Keratinocyte (primary cell): ENCODE results near the gene ZNF597. TPM values are rescaled to one million over a fixed set of nuclear protein-coding genes. Genes with fewer than 3 reads are reported as not detected.
A peak's percentile ranks its signal among the peaks of the same experiment; 100 is the strongest.

ENCODE experiments used
- DNase-seq: peaks from one replicate; pipeline ENCODE4 v3.0.0-alpha.2; 2011; ENCODE audit warnings: low read depth, missing footprints, low spot score
- FAIRE-seq: peaks from 2 replicates; lab custom pipeline; 2011; peaks lifted over from hg19 to GRCh38; lab: Jason Lieb, UNC
- H2AFZ ChIP-seq: 2 replicates; pipeline ENCODE4 v1.6.0; 2012; ENCODE audit warnings: low read length, control low read depth, inconsistent platforms; ENCODE audit not compliant: control insufficient read depth
- H3K27ac ChIP-seq: 2 replicates; pipeline ENCODE4 v1.5.1; 2011; ENCODE audit warnings: low read length; ENCODE audit not compliant: control insufficient read depth, insufficient read depth
- H3K27me3 ChIP-seq: 3 replicates; pipeline ENCODE4 v1.6.0; 2011; ENCODE audit warnings: low read length; ENCODE audit not compliant: control insufficient read depth, insufficient read depth; ENCODE audit errors: extremely low read depth
- H3K36me3 ChIP-seq, 2 experiments: 2 replicates in 1 of 2; 3 replicates in 1 of 2; pipeline ENCODE4 v1.5.1; 2011; ENCODE audit warnings: low read length in 2 of 2, mild to moderate bottlenecking in 1 of 2; ENCODE audit not compliant: control insufficient read depth in 2 of 2, insufficient read depth in 2 of 2; ENCODE audit errors: extremely low read depth in 1 of 2
- H3K4me1 ChIP-seq: 3 replicates; pipeline ENCODE4 v1.5.1; 2011; ENCODE audit warnings: low read length; ENCODE audit not compliant: control insufficient read depth, insufficient read depth; ENCODE audit errors: extremely low read depth
- H3K4me2 ChIP-seq: 3 replicates; pipeline ENCODE4 v1.6.0; 2011; ENCODE audit warnings: low read depth, low read length; ENCODE audit not compliant: control insufficient read depth, insufficient read depth; ENCODE audit errors: extremely low read depth
- H3K4me3 ChIP-seq, 3 experiments: fragments of 200-600 bp in 1 of 3; sonication (generic) in 1 of 3; 2 replicates in 2 of 3; 3 replicates in 1 of 3; pipeline ENCODE4 v1.5.1; 2011 to 2016; ENCODE audit warnings: low read length in 3 of 3, mild to moderate bottlenecking in 3 of 3, control low read depth in 2 of 3, inconsistent platforms in 1 of 3, low read depth in 1 of 3, mixed read lengths in 1 of 3, mixed run types in 1 of 3, moderate library complexity in 1 of 3; ENCODE audit not compliant: control insufficient read depth in 2 of 3, insufficient read depth in 2 of 3; ENCODE audit errors: extremely low read depth in 1 of 3
- H3K79me2 ChIP-seq: 2 replicates; pipeline ENCODE4 v1.6.0; 2012; ENCODE audit warnings: low read length; ENCODE audit not compliant: control insufficient read depth, insufficient read depth
- H3K9ac ChIP-seq: 3 replicates; pipeline ENCODE4 v1.6.0; 2011; ENCODE audit warnings: low read length; ENCODE audit not compliant: control insufficient read depth, insufficient read depth; ENCODE audit errors: extremely low read depth
- H3K9me1 ChIP-seq: 3 replicates; pipeline ENCODE4 v1.6.0; 2011; ENCODE audit warnings: low read length; ENCODE audit not compliant: control insufficient read depth, insufficient read depth; ENCODE audit errors: extremely low read depth
- H3K9me3 ChIP-seq: 2 replicates; pipeline ENCODE4 v1.5.1; 2012; ENCODE audit warnings: low read depth, low read length; ENCODE audit not compliant: control insufficient read depth
- H4K20me1 ChIP-seq: 3 replicates; pipeline ENCODE4 v1.6.0; 2011; ENCODE audit warnings: low read length; ENCODE audit not compliant: control insufficient read depth, insufficient read depth; ENCODE audit errors: extremely low read depth
- CTCF ChIP-seq, 3 experiments: IDR thresholded peaks in 1 of 3; conservative IDR thresholded peaks in 1 of 3; optimal IDR thresholded peaks in 1 of 3; 2 replicates in 2 of 3; 3 replicates in 1 of 3; pipeline versions ENCODE3 to v1.5.1; 2011; ENCODE audit warnings: low read length in 3 of 3, mild to moderate bottlenecking in 3 of 3, moderate library complexity in 2 of 3, control low read depth in 1 of 3, inconsistent platforms in 1 of 3; ENCODE audit not compliant: insufficient read depth in 2 of 3; ENCODE audit errors: extremely low read depth in 1 of 3
- EZH2 ChIP-seq: IDR thresholded peaks from one replicate; pipeline ENCODE4 v1.6.1; 2012; ENCODE audit warnings: inconsistent platforms, mild to moderate bottlenecking, low read length, moderate library complexity
- dilution Hi-C: fragments of 300-500 bp; cut with MboI; formaldehyde crosslinking; loops from one replicate; pipeline ENCODE4 v1.7.0; 2020; ENCODE audit warnings: low sequenced_read_pairs; ENCODE audit not compliant: extremely low pct_ligation_motif_present
- polyA plus RNA-seq, 5 experiments: library from polyadenylated mRNA; depleted of rRNA in 3 of 5; stranded (reverse) in 3 of 5; stranded (forward) in 1 of 5; unstranded in 1 of 5; fragments of >200 nt; gene quantifications; 1 replicate in 1 of 5; 2 replicates in 3 of 5; 3 replicates in 1 of 5; pipeline versions ENCODE4 v1.2.1 to v1.2.3, GENCODE V29; 2011 to 2012; ENCODE audit warnings: missing spikeins in 2 of 5, low read depth in 1 of 5, low replicate concordance in 1 of 5

Gene ZNF597
- polyA plus RNA-seq, 1 donor (not counting 4 experiments of a cell fraction or from before 2014, with no cell fraction given), result 1.7 TPM

- Histone ChIP-seq H3K27ac (peak overlapping the region; percentile 81), H3K4me2 (peak overlapping the region; percentile 80), H3K27me3 (no peaks in the 10 kb centered on the region), H3K9me3 (no peaks in the 10 kb centered on the region), H3K4me1 (peaks cover 16% of the 10 kb centered on the region), H3K9ac (peak overlapping the region; percentile 93), H4K20me1 (peaks cover 6% of the 10 kb centered on the region), H3K79me2 (peaks cover 52% of the 10 kb centered on the region), H3K9me1 (no peaks in the 10 kb centered on the region), H2AFZ (peak overlapping the region; percentile 91), H3K36me3 (no peaks in the 10 kb centered on the region), H3K4me3 (peak overlapping the region; percentile 70 to 96 (median 92))
- TF ChIP-seq CTCF (optimal IDR thresholded peaks at IDR 0.05 in 1 of 3, IDR thresholded peaks at IDR 0.05 in 1 of 3, conservative IDR thresholded peaks at IDR 0.05 in 1 of 3; ENCODE audit: extremely low read depth in 1 of 3, insufficient read depth in 2 of 3, low read length in 3 of 3) (no peak), EZH2 (no peak)
- dilution Hi-C loops, result no loop called here
- FAIRE-seq, result no peak
- no peak for DNase-seq
Observed at GRCh38 chr16:3458278-3458851, 15.1 kb upstream of the ZNF597 start.

- peaks cover 16% of the 10 kb centered on the region for H3K4me1 ChIP-seq
Observed at GRCh38 chr16:3457434-3458252, 14.3 kb upstream of the ZNF597 start.

More at GRCh38 chr16:3457434-3458252, 14.3 kb upstream of the ZNF597 start:
- FAIRE-seq, result no peak
- peak overlapping the region; percentile 87 for H3K27ac ChIP-seq
- peak overlapping the region; percentile 70 to 92 (median 87) for H3K4me3 ChIP-seq
- no peak for TF ChIP-seq EZH2
- peak in 2 of 3 experiments; percentile 55 to 58 for TF ChIP-seq CTCF (optimal IDR thresholded peaks at IDR 0.05 in 1 of 3, IDR thresholded peaks at IDR 0.05 in 1 of 3, conservative IDR thresholded peaks at IDR 0.05 in 1 of 3; ENCODE audit: extremely low read depth in 1 of 3, insufficient read depth in 2 of 3, low read length in 3 of 3)
- no peaks in the 10 kb centered on the region for H3K36me3 ChIP-seq
- H3K27me3 ChIP-seq, result no peaks in the 10 kb centered on the region
- peak overlapping the region; percentile 93 for H3K9ac ChIP-seq
- peaks cover 6% of the 10 kb centered on the region for H4K20me1 ChIP-seq
- H3K4me2 ChIP-seq, result peak overlapping the region; percentile 99
- peaks cover 45% of the 10 kb centered on the region for H3K79me2 ChIP-seq
- no peaks in the 10 kb centered on the region for H3K9me3 ChIP-seq
- dilution Hi-C loops, result no loop called here
- DNase-seq, result no peak
- H3K9me1 ChIP-seq, result no peaks in the 10 kb centered on the region
- peak overlapping the region; percentile 95 for H2AFZ ChIP-seq
